HepG2 (cell line): Measurements from ENCODE around the gene TALDO1. TPM values are rescaled to one million over a fixed set of nuclear protein-coding genes. Genes with fewer than 3 reads are reported as not detected.
A peak's percentile ranks its signal among the peaks of the same experiment; 100 is the strongest.

ENCODE experiments used
- BCL6 ChIP-seq: IDR thresholded peaks from 2 replicates; pipeline ENCODE4 v1.6.1; 2016; ENCODE audit warnings: missing genetic modification reagents, missing compliant biosample characterization
- HNRNPUL1 ChIP-seq: fragments of 200-400 bp; formaldehyde crosslinking; IDR thresholded peaks from 2 replicates; pipeline ENCODE4 v1.6.1; 2017; ENCODE audit warnings: low read depth, mild to moderate bottlenecking, low read length, moderate library complexity
- HOXD1 ChIP-seq: sonication (generic); formaldehyde crosslinking; IDR thresholded peaks from 2 replicates; pipeline ENCODE4 v1.5.0; 2020; ENCODE audit warnings: missing genetic modification reagents
- KIAA2018 ChIP-seq: sonication (generic); formaldehyde crosslinking; IDR thresholded peaks from 2 replicates; pipeline ENCODE4 v1.5.0; 2020; ENCODE audit warnings: mild to moderate bottlenecking, missing genetic modification reagents, borderline replicate concordance
- MYC ChIP-seq: sonication (generic); formaldehyde crosslinking; IDR thresholded peaks from 2 replicates; pipeline ENCODE4 v1.9.0; 2021; ENCODE audit warnings: missing genetic modification reagents, borderline replicate concordance
- NFE2L2 ChIP-seq: fragments of 150-350 bp; IDR thresholded peaks from 2 replicates; pipeline ENCODE4 v1.6.1; 2014; ENCODE audit warnings: low read length
- SP5 ChIP-seq: IDR thresholded peaks from 2 replicates; pipeline ENCODE4 v1.6.1; 2016; ENCODE audit warnings: low read depth, borderline replicate concordance
- ZBTB25 ChIP-seq: IDR thresholded peaks from 2 replicates; pipeline ENCODE4 v1.6.1; 2018; ENCODE audit warnings: missing genetic modification reagents
- ZNF275 ChIP-seq: sonication (generic); formaldehyde crosslinking; IDR thresholded peaks from 2 replicates; pipeline ENCODE4 v1.8.0; 2022; ENCODE audit warnings: missing genetic modification reagents, mild to moderate bottlenecking, inconsistent platforms, borderline replicate concordance
- ZNF513 ChIP-seq: sonication (generic); formaldehyde crosslinking; conservative IDR thresholded peaks from 2 replicates; pipeline ENCODE4 v1.5.0; 2020; ENCODE audit warnings: missing genetic modification reagents
- ZNF564 ChIP-seq: sonication (generic); formaldehyde crosslinking; IDR thresholded peaks from 2 replicates; pipeline ENCODE4 v1.8.1; 2023; ENCODE audit warnings: mild to moderate bottlenecking, missing genetic modification reagents
- ZNF687 ChIP-seq: sonication (generic); formaldehyde crosslinking; IDR thresholded peaks from 2 replicates; pipeline ENCODE4 v1.5.1; 2020; ENCODE audit warnings: mild to moderate bottlenecking, missing genetic modification reagents, moderate library complexity
- ZNF776 ChIP-seq: sonication (generic); formaldehyde crosslinking; IDR thresholded peaks from 2 replicates; pipeline ENCODE4 v1.4.0; 2020; ENCODE audit warnings: mild to moderate bottlenecking, missing genetic modification reagents
- polyA plus RNA-seq, 8 experiments: library from polyadenylated mRNA; depleted of rRNA in 3 of 8; stranded (reverse) in 7 of 8; unstranded in 1 of 8; fragments of >200 nt; fragmentation: Illumina TruSeq in 4 of 8; extraction: Trizol in 4 of 8; gene quantifications; 2 replicates each; pipeline versions ENCODE4 v1.2.1 to v1.2.3, GENCODE V29; 2011 to 2016; ENCODE audit warnings: low read depth in 4 of 8, missing spikeins in 1 of 8, mixed read lengths in 1 of 8; ENCODE audit not compliant: insufficient read depth in 1 of 8
- total RNA-seq, 5 experiments: library from RNA; depleted of rRNA; stranded (reverse); fragments of >200 nt; fragmentation: Illumina TruSeq; extraction: Trizol; gene quantifications; 2 replicates each; pipeline ENCODE4 v1.2.3, GENCODE V29; 2016; ENCODE audit warnings: low read depth in 1 of 5

TALDO1 gene
- total and polyA plus RNA-seq, 2 of the 13 experiments (the other 11 are each of a cell fraction or from before 2014, with no cell fraction given), result 107 to 240 TPM

- TF ChIP-seq ZNF564, result no peak
- no peak for TF ChIP-seq HNRNPUL1
- TF ChIP-seq SP5 (CRISPR knock-in tag), result no peak
- TF ChIP-seq ZNF776 (CRISPR knock-in tag), result no peak
- TF ChIP-seq HOXD1 (CRISPR knock-in tag), result no peak
- TF ChIP-seq NFE2L2, result no peak
- peak; percentile 17; the same call in 1 of the 2 replicates for TF ChIP-seq ZNF687 (CRISPR knock-in tag)
- no peak for TF ChIP-seq ZBTB25 (CRISPR knock-in tag)
- TF ChIP-seq BCL6, result no peak
- no peak for TF ChIP-seq ZNF275 (CRISPR knock-in tag)
- peak; percentile 16; the same call in 1 of the 2 replicates for TF ChIP-seq MYC (CRISPR knock-in tag)
- no peak for TF ChIP-seq KIAA2018 (CRISPR knock-in tag)
- no peak for TF ChIP-seq ZNF513 (CRISPR knock-in tag)
Observed at GRCh38 chr11:762421-763072, 15.3 kb downstream of the TALDO1 start (continued).
